Vagina (tissue), 2 donors: ENCODE measurements around the gene SCN5A. TPM values are rescaled to one million over a fixed set of nuclear protein-coding genes. Genes with fewer than 3 reads are reported as not detected.
A peak's percentile ranks its signal among the peaks of the same experiment; 100 is the strongest.

Experiments
- DNase-seq, 2 donors: peaks; one replicate each; pipeline ENCODE4 v3.0.0-alpha.2; 2017; ENCODE audit errors: extremely low spot score in 2 of 2
- H3K27ac ChIP-seq: fragments of 200-600 bp; sonication (generic); one replicate; pipeline ENCODE4 v1.5.1; 2019
- H3K27me3 ChIP-seq: fragments of 200-600 bp; sonication (generic); one replicate; pipeline ENCODE4 v1.5.1; 2019
- H3K36me3 ChIP-seq, 2 donors: fragments of 200-600 bp; sonication (generic); one replicate each; pipeline ENCODE4 v1.5.1; 2017 to 2019
- H3K4me1 ChIP-seq: fragments of 200-600 bp; sonication (generic); one replicate; pipeline ENCODE4 v1.5.1; 2019
- H3K4me3 ChIP-seq, 2 donors: fragments of 200-600 bp; sonication (generic); 1 replicate in 1 of 2; 2 replicates in 1 of 2; pipeline ENCODE4 v1.5.1; 2016 to 2019
- H3K9me3 ChIP-seq: fragments of 200-600 bp; sonication (generic); one replicate; pipeline ENCODE4 v1.5.1; 2019
- CTCF ChIP-seq, 3 experiments: fragments of 450-650 bp in 2 of 3; fragments of 200-600 bp in 1 of 3; sonication (generic) in 1 of 3; IDR thresholded peaks; one replicate each; pipeline ENCODE4 v1.5.1; 2017 to 2019; ENCODE audit warnings: antibody characterized with exemption in 3 of 3, mild to moderate bottlenecking in 2 of 3, moderate library complexity in 2 of 3
- POLR2A ChIP-seq, 2 donors: fragments of 450-650 bp; IDR thresholded peaks; one replicate each; pipeline ENCODE4 v1.6.1; 2017; ENCODE audit warnings: antibody characterized with exemption in 2 of 2, mild to moderate bottlenecking in 2 of 2, moderate library complexity in 2 of 2
- POLR2AphosphoS5 ChIP-seq, 2 donors: sonication (generic); formaldehyde crosslinking; IDR thresholded peaks; one replicate each; pipeline ENCODE4 v1.9.0; 2017; ENCODE audit warnings: antibody characterized with exemption in 2 of 2, mild to moderate bottlenecking in 2 of 2, low read depth in 1 of 2; ENCODE audit not compliant: insufficient read depth in 1 of 2
- intact Hi-C: fragments of 100-400 bp; cut with DNase I; formaldehyde crosslinking; loops from one replicate; pipeline ENCODE4 v1.15.1; 2023
- total RNA-seq: library from RNA; depleted of rRNA; stranded (reverse); fragments of >200 nt; gene quantifications from one replicate; pipeline ENCODE4 v1.2.3, GENCODE V29; 2016

Gene SCN5A
- total RNA-seq, 1 donor from 2014 or later: 9.3 TPM

DNA sequence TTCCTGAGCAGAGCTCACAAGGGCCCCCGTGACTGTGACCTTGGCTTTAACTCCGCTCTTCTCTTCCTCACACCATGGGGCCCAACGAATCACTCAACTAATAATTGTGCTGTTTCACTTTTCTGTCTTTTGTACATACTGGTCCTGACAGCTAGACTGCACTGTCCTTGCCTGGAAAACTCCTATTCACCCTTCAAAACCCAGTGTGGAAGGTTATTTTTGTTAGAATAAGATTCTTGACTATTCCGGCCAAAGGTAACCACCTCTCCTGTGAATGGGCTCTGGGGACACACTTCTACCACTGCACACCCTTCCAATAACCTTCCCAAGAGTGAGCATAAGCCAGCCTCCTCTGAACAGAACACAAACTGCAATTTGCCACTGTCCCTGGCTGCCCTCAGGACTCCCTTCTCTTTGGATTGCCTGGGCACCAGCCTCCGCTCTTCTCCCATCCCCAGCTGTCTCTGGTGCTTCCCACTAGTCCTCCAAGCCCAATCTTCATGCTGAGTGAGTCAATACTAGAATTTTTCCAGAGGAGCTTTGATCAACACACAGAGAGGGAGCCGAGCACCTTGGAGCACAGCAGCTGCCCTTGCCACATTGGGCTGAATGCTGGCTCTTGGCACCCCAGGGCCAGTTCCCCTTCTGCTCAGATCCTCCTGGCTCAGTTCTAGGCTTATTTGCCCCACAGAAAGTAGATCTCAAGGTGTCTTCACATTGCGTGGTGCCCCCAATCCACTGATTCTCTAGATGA, 2.1 kb downstream of the SCN5A start:
- DNase-seq: peak; percentile 74 to 94
- TF ChIP-seq POLR2A (IDR thresholded peaks at IDR 0.05): no peak
- no peak for TF ChIP-seq CTCF (IDR thresholded peaks at IDR 0.05)
- TF ChIP-seq POLR2AphosphoS5 (IDR thresholded peaks at IDR 0.05; ENCODE audit: insufficient read depth in 1 of 2, low read depth in 1 of 2): no peak
- H3K27ac ChIP-seq: no peak overlapping the region
- intact Hi-C loops: no loop called here
- no peaks in the 10 kb centered on the region for H3K9me3 ChIP-seq
- peaks cover 4% of the 10 kb centered on the region for H3K4me1 ChIP-seq
- no peaks in the 10 kb centered on the region for H3K36me3 ChIP-seq
- H3K4me3 ChIP-seq: no peak overlapping the region
- no peaks in the 10 kb centered on the region for H3K27me3 ChIP-seq

DNA sequence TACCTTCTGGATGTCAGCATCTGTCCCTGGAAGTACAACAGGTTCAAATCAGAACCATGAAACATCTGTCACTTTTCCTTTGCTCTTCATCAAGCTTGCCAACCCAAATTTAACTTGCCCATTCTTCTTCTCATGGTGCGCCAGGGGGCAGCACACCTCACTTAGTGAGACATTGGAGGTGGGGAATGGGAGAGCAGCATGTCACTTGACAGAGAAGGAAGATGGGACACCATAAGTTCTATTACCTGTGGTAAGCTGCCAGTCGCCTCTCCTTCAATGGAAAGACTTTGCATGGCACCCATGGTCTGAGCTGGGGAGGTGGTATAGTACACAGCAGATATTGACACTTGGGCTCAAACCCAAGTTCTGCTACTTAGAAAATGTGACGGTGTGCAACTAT, 2.9 kb downstream of the SCN5A start:
- Histone ChIP-seq H3K36me3 (no peaks in the 10 kb centered on the region), H3K4me1 (peaks cover 4% of the 10 kb centered on the region), H3K4me3 (no peak overlapping the region), H3K27ac (no peak overlapping the region), H3K27me3 (no peaks in the 10 kb centered on the region), H3K9me3 (no peaks in the 10 kb centered on the region)
- TF ChIP-seq POLR2A (IDR thresholded peaks at IDR 0.05): no peak
- TF ChIP-seq CTCF (IDR thresholded peaks at IDR 0.05): no peak
- TF ChIP-seq POLR2AphosphoS5 (IDR thresholded peaks at IDR 0.05; ENCODE audit: insufficient read depth in 1 of 2, low read depth in 1 of 2): no peak
- DNase-seq: no peak
- intact Hi-C loops: no loop called here

- peaks cover 3% of the 10 kb centered on the region for H3K4me1 ChIP-seq
- no peaks in the 10 kb centered on the region for H3K9me3 ChIP-seq
- no peak for TF ChIP-seq CTCF (IDR thresholded peaks at IDR 0.05)
- TF ChIP-seq POLR2AphosphoS5 (IDR thresholded peaks at IDR 0.05; ENCODE audit: insufficient read depth in 1 of 2, low read depth in 1 of 2): no peak
- TF ChIP-seq POLR2A (IDR thresholded peaks at IDR 0.05): no peak
- intact Hi-C loops: no loop called here
- H3K27me3 ChIP-seq: no peaks in the 10 kb centered on the region
- no peak for DNase-seq
- no peaks in the 10 kb centered on the region for H3K36me3 ChIP-seq
- no peak overlapping the region for H3K27ac ChIP-seq
- no peak overlapping the region for H3K4me3 ChIP-seq
Measured at GRCh38 chr3:38646062-38646461, 3.4 kb downstream of the SCN5A start.

- H3K4me1 ChIP-seq: no peaks in the 10 kb centered on the region
- no peaks in the 10 kb centered on the region for H3K9me3 ChIP-seq
- H3K27me3 ChIP-seq: no peaks in the 10 kb centered on the region
- H3K36me3 ChIP-seq: no peaks in the 10 kb centered on the region
- TF ChIP-seq POLR2A (IDR thresholded peaks at IDR 0.05): no peak
- no peak for TF ChIP-seq POLR2AphosphoS5 (IDR thresholded peaks at IDR 0.05; ENCODE audit: insufficient read depth in 1 of 2, low read depth in 1 of 2)
- TF ChIP-seq CTCF (IDR thresholded peaks at IDR 0.05): no peak
- intact Hi-C loops: no loop called here
- DNase-seq: peak in 1 of 2 donors; percentile 82
- H3K4me3 ChIP-seq: no peak overlapping the region
- no peak overlapping the region for H3K27ac ChIP-seq
Measured at GRCh38 chr3:38645601-38646000, 3.9 kb downstream of the SCN5A start.

- Histone ChIP-seq H3K9me3 (no peaks in the 10 kb centered on the region), H3K4me3 (no peak overlapping the region), H3K4me1 (no peaks in the 10 kb centered on the region), H3K27ac (no peak overlapping the region), H3K27me3 (no peaks in the 10 kb centered on the region), H3K36me3 (no peaks in the 10 kb centered on the region)
- intact Hi-C loops: no loop called here
- DNase-seq: peak in 1 of 2 donors; percentile 32
- TF ChIP-seq CTCF (IDR thresholded peaks at IDR 0.05) (no peak), POLR2A (IDR thresholded peaks at IDR 0.05) (no peak), POLR2AphosphoS5 (IDR thresholded peaks at IDR 0.05; ENCODE audit: insufficient read depth in 1 of 2, low read depth in 1 of 2) (no peak)
Measured at GRCh38 chr3:38645076-38645475, 4.4 kb downstream of the SCN5A start.
